Measurements from ENCODE around the gene ILF3.

DNA sequence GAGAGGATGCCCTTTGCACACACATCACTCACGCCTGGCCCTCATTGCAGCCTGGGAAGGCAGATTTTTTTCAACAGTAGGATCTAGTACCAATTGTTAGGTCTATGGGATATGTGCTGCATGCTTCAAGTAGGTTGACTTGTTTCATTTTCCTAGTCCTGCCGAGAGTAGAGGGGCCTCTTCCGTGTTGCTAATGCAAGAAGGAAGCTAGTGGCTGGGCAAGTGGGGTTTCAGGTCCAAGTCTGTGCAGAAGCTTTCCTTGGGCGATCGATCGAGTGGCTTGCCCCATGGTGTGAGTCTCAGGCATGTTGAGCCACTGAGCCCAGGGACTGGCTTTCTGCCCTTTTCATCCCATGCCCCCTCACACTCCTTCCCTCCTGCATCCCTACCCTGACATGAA, 13.7 kb downstream of the ILF3 start:
- TF ChIP-seq EP300 (IDR thresholded peaks at IDR 0.05): no peak
- TF ChIP-seq, protein P1, sequence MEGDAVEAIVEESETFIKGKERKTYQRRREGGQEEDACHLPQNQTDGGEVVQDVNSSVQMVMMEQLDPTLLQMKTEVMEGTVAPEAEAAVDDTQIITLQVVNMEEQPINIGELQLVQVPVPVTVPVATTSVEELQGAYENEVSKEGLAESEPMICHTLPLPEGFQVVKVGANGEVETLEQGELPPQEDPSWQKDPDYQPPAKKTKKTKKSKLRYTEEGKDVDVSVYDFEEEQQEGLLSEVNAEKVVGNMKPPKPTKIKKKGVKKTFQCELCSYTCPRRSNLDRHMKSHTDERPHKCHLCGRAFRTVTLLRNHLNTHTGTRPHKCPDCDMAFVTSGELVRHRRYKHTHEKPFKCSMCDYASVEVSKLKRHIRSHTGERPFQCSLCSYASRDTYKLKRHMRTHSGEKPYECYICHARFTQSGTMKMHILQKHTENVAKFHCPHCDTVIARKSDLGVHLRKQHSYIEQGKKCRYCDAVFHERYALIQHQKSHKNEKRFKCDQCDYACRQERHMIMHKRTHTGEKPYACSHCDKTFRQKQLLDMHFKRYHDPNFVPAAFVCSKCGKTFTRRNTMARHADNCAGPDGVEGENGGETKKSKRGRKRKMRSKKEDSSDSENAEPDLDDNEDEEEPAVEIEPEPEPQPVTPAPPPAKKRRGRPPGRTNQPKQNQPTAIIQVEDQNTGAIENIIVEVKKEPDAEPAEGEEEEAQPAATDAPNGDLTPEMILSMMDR (IDR thresholded peaks at IDR 0.05): no peak
- no peak for TF ChIP-seq POLR2AphosphoS5 (IDR thresholded peaks at IDR 0.05)
